Stimulated activated CD8-positive, alpha-beta memory T cell treated with anti-CD3 and anti-CD28 coated beads, Interleukin-15, amount 100 ng/mL, for 4 hours (primary cell): Measurements from ENCODE around the gene COG2.
"Not testable (repeated sequence)": the region's sequence is repeated elsewhere in the genome, so short reads cannot be mapped to it uniquely, and the experiment has no call there.

Experiments used
- DNase-seq, 2 donors: peaks; one replicate each; pipeline ENCODE4 v3.0.0-alpha.2; 2020; ENCODE audit warnings: low read depth in 2 of 2

COG2 gene

GRCh38 chr1:230669543-230669942, 27.3 kb downstream of the COG2 start:
- no peak for DNase-seq

GRCh38 chr1:230674581-230674980, 32.3 kb downstream of the COG2 start:
- DNase-seq = no peak

DNA sequence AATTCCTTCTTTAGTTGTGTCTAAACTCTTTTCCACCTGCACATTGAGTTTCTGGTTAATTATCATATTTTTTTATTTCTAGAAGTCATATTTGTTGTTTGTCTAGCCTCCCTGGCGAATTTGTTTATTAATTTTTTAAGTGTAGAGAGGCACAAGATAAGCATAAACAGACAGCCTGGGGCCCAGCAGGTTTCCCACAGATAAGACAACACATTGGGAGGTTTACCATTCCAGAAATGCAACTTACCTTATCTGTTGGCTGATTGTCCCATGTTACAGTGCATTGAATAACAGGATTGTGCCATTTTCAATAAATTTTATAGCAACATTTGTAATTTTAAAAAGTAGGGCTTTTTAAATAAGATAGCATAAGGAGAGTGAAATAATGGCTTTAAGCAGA, 34.9 kb downstream of the COG2 start:
- DNase-seq = no peak

DNA sequence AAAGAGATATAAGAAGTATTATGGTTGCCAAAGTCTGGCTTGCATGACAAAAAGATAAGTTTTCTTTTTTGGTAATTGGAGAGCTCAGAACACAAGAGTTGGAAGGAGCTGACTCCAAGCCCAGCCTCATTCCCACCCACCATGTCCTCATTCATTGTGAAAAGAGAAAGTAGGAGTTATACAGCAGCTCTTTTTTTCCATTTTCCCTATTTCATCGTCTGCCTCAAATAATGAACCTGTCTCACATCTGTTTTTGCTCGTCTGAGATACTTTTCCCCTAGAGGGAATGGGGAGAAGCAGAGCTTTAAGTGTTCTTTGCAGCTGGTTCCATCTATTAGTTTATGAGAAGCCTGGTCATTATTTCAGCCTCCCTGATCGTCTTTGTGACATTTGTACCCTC, 36.9 kb downstream of the COG2 start:
- DNase-seq = no peak

GRCh38 chr1:230679825-230680224, 37.5 kb downstream of the COG2 start:
- no peak for DNase-seq

GRCh38 chr1:230680300-230681025, 38.2 kb downstream of the COG2 start:
- no peak for DNase-seq

DNA sequence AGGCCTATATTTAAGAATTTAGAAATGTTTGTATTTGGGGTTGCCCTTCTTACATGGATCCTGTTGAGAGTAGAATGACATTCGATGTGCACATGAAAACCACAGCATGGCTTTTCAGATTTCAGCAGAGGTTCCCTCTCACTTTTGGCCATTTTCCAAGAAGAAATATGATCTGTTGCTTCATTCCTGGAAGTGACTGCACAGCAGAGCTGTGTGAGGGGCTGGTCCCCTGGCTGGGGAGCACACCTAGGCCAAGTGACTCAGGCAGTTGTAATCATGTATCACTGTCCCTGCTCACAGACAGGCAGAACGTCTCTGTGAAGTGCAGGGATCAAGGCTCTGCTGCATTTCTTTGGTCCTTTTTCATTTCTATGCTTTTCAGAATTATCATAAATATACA, 39.3 kb downstream of the COG2 start:
- DNase-seq = no peak

GRCh38 chr1:230682274-230682673, 40.0 kb downstream of the COG2 start:
- DNase-seq = no peak

DNA sequence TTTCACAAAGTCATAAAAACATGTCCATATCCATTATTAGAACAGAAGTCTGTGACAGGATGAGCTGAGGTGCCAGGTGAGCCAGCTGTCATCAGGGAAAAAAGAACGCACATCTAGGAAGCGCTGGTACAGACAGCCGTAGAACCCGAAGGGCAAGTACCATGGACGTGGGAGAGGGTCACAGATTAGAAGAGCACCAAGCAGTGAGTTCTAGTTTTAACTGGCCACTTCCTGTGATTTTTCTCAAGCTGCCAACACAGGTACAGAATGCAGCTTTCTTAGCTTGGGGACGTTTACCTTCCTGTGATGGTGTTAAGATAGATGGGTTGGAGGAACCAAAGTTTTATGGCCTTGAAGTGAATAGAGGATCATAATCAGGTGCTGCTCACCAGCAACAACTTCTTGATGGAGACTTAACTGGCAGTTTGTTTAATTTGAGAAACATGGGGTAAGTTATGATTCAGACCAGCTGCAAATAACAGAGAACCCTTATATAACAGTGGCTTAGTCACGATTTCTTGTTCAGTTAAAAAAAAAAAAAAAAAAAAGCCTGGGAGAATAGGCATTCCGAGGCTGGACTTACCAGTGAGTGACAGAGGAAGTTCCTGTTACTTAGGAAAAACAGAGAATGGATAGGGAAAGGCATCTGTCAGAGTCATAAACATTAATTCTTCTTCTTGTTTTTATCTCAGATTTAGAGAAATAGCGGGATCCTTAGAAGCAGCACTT, 40.8 kb downstream of the COG2 start:
- no peak for DNase-seq

GRCh38 chr1:230684146-230684545, 41.9 kb downstream of the COG2 start:
- no peak for DNase-seq

DNA sequence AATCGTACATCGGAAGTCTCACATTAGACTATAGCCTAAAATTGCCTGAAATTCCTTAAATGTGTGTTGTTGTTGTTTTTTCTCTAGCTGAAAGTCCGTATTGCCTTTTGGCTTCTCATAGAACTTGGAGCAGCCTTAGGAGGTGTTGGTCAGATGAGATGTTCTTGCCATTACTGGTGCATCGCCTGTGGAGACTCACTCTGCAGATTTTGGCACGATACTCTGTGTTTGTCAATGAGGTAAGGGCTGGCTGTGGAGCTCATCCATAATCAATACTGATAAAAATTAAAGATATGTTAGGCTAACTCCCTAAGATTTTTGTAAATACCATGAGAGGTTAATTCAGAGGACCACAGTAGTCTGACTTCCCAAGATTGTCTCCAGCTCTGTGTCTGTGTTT, 42.7 kb downstream of the COG2 start:
- DNase-seq = no peak

DNA sequence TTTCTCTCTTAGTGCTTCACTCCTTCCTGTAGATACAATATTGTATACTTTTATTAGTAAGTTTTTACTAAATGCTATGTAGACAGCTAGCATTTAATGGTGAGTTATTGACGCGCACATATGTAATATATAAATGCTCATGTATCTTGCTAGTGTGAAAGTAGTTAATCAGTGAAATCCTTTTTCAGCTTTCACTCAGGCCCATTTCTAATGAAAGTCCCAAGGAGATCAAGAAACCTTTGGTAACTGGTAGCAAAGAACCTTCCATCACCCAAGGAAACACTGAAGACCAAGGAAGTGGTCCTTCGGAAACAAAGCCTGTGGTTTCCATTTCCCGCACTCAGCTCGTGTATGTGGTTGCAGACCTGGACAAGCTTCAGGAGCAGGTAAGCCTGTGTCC, 44.5 kb downstream of the COG2 start:
- no peak for DNase-seq

- DNase-seq = no peak
Measured at GRCh38 chr1:230690101-230690500, 47.8 kb downstream of the COG2 start.

DNA sequence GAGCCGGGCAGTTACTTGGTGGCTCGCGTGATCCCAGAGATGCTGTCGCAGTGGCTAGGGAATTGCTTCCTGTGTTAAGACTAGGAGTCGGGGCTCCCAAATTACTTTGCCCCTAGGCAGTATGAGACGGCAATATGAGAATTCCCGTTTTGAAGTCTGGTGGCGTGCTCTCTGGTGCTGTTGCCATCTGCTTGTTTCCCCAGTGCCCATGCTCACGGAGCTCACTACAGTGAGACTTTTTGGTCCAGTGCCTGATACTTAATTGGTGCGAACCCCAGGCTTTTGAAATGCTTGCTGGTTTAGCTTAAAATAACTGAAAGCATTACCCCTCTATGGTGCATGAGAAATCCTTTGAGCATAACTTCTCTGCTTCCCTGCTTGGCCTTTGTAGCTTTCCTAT, 49.3 kb downstream of the COG2 start:
- DNase-seq = no peak

GRCh38 chr1:230693221-230693620, 50.9 kb downstream of the COG2 start:
- no peak for DNase-seq

DNA sequence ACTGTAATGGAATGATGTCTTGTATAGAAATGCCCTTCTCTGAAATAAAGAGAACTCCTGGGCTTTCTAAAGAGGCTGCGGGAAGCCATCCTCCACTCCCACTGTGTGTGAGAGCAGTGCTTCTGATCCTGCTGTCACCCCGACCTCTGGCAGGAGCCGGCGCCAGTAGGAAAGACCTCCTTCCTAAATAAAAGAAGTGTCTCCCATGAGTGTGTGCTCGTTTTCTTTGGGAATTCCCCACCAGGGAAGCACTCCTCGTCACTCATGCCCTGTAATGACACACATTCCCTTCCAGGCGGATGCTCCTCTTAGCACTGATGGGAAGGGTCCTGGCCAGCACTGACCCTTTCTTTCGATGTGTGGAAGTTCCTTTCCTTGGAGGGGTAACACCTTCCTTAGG, 51.5 kb downstream of the COG2 start:
- DNase-seq = no peak

GRCh38 chr1:230694464-230694863, 52.2 kb downstream of the COG2 start:
- no peak for DNase-seq

GRCh38 chr1:230694991-230695390, 52.7 kb downstream of the COG2 start:
- no peak for DNase-seq

DNA sequence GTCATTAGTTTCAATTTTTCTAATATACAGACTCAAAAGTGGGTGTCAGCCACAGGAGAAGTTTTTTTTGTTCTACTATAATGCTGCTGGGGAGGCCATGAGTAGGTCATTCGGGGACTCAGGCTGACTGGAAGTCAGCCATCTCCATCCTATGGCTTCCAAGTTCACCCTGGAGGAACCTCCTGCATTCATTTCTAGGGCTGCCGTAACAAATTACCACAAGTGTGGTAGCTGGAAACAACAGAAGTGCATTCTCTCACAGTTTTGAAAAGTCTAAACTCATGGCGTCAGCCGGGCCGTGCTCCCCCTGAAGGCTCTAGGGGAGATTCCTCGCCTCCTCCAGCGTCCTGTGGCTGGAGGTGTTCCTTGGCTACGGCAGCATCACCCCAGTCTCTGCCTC, 53.9 kb downstream of the COG2 start:
- DNase-seq = no peak

- no peak for DNase-seq
Measured at GRCh38 chr1:230696722-230697437, 54.6 kb downstream of the COG2 start.

DNA sequence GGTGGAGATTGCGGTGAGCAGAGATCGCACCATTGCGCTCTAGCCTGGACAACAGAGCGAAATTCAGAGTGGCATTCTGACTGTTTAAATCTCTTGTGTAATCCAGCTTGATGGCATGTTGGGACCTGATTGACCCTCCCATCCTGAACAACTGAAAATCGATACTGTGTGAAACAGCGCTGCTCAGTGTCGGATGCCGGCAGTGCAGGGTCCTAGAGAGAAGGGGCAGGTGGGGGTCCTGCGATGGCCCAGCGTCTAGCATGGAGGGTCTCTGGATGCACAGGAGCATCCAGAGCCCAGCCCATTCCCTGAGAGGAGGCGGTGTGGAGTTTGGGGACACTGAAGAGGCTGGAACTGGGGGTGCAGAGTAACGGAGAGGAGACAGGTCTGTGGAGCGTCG, 55.8 kb downstream of the COG2 start:
- DNase-seq = no peak

- not testable (repeated sequence) for DNase-seq
Measured at GRCh38 chr1:230698964-230699363, 56.7 kb downstream of the COG2 start.

- no peak for DNase-seq
Measured at GRCh38 chr1:230699716-230700115, 57.4 kb downstream of the COG2 start.
